NCI-H2107 treated with DMSO at 0.1 percent for 48 hours (cell line): ENCODE results near the gene CEP104.

ENCODE experiments used
- DNase-seq: peaks from one replicate; lab custom pipeline; 2025; ENCODE audit not compliant: unreplicated experiment; lab: John Stamatoyannopoulos, UW

The CEP104 gene

GRCh38 chr1:3894626-3895278 is 37.7 kb upstream of the CEP104 start:
- DNase-seq = no peak

GRCh38 chr1:3893190-3893589 is 36.2 kb upstream of the CEP104 start:
- DNase-seq = no peak

GRCh38 chr1:3892748-3893147 is 35.7 kb upstream of the CEP104 start:
- no peak for DNase-seq

- no peak for DNase-seq
Measured at GRCh38 chr1:3891329-3891865, 34.4 kb upstream of the CEP104 start.

- DNase-seq = no peak
Measured at GRCh38 chr1:3890389-3891328, 33.6 kb upstream of the CEP104 start.

- no peak for DNase-seq
Measured at GRCh38 chr1:3889936-3890335, 32.9 kb upstream of the CEP104 start.

GRCh38 chr1:3888301-3888700 is 31.3 kb upstream of the CEP104 start:
- no peak for DNase-seq

GRCh38 chr1:3886691-3887090 is 29.7 kb upstream of the CEP104 start:
- DNase-seq = no peak

GRCh38 chr1:3886106-3886670 is 29.2 kb upstream of the CEP104 start:
- no peak for DNase-seq

GRCh38 chr1:3885611-3886010 is 28.6 kb upstream of the CEP104 start:
- no peak for DNase-seq

GRCh38 chr1:3884966-3885365 is 28.0 kb upstream of the CEP104 start:
- DNase-seq = no peak

- no peak for DNase-seq
Measured at GRCh38 chr1:3883194-3883925, 26.3 kb upstream of the CEP104 start.

GRCh38 chr1:3881193-3881480 is 24.1 kb upstream of the CEP104 start:
- no peak for DNase-seq

- DNase-seq = no peak
Measured at GRCh38 chr1:3880429-3881192, 23.6 kb upstream of the CEP104 start.

- DNase-seq = no peak
Measured at GRCh38 chr1:3879787-3880428, 22.9 kb upstream of the CEP104 start.

- DNase-seq = no peak
Measured at GRCh38 chr1:3879099-3879498, 22.1 kb upstream of the CEP104 start.

- no peak for DNase-seq
Measured at GRCh38 chr1:3876716-3877115, 19.7 kb upstream of the CEP104 start.

GRCh38 chr1:3874736-3875135 is 17.7 kb upstream of the CEP104 start:
- DNase-seq = no peak

- DNase-seq = no peak
Measured at GRCh38 chr1:3872546-3872945, 15.5 kb upstream of the CEP104 start.

- DNase-seq = no peak
Measured at GRCh38 chr1:3871451-3871805, 14.4 kb upstream of the CEP104 start.
